AG10803 (cell line): Measurements from ENCODE around the gene C11orf52.
A peak's percentile ranks its signal among the peaks of the same experiment; 100 is the strongest.

Experiments
- DNase-seq: peaks from one replicate; pipeline ENCODE4 v3.0.0; 2010; ENCODE audit warnings: low read depth
- H3K4me3 ChIP-seq: 2 replicates; pipeline ENCODE4 v1.5.1; 2011; ENCODE audit warnings: mild to moderate bottlenecking, low read length, control low read depth
- TF ChIP-seq, protein P1 (sequence below): conservative IDR thresholded peaks from 2 replicates; pipeline ENCODE4 v1.5.1; 2011; ENCODE audit warnings: mild to moderate bottlenecking, low read length, control low read depth, inconsistent platforms

Gene C11orf52

DNA sequence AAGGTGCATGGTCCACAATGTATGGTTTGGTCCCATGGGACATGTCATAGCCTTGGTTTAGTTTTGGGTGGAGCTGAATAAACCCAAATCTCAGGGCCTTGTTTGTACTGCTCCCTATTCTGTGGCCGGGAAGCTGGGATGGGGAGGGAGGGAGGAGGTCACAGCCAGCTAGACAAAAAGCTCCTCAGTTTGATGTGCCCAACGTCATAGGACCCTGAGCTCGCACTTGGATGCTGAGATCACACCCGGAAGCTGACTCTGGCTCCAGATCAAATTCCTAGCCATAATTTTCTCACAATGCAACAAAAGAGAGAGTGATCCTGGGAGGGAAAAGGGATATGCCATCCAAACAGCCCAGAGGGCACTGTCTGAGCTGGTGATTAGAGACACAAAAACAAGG, 4.7 kb upstream of the C11orf52 start:
- TF ChIP-seq, protein P1, sequence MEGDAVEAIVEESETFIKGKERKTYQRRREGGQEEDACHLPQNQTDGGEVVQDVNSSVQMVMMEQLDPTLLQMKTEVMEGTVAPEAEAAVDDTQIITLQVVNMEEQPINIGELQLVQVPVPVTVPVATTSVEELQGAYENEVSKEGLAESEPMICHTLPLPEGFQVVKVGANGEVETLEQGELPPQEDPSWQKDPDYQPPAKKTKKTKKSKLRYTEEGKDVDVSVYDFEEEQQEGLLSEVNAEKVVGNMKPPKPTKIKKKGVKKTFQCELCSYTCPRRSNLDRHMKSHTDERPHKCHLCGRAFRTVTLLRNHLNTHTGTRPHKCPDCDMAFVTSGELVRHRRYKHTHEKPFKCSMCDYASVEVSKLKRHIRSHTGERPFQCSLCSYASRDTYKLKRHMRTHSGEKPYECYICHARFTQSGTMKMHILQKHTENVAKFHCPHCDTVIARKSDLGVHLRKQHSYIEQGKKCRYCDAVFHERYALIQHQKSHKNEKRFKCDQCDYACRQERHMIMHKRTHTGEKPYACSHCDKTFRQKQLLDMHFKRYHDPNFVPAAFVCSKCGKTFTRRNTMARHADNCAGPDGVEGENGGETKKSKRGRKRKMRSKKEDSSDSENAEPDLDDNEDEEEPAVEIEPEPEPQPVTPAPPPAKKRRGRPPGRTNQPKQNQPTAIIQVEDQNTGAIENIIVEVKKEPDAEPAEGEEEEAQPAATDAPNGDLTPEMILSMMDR, result no peak
- peak overlapping the region; percentile 77 for H3K4me3 ChIP-seq
- DNase-seq, result peak; percentile 87

DNA sequence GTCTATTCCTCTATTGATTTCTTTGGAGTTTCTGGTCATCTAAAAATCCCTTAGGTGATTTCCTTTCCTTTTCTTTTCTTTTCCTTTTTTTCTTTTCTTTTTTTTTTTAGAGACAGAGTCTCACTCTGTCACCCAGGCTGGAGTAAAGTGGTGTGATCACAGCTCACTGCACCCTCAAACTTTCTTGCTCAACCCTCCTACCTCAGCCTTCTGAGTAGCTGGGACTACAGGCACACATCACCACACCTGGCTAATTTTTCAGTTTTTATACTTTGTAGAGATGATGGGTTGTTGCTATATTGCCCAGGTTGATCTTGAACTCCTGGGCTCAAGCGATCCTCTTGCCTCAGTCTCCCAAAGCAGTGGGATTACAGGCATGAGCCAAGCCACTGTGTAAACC, 1.9 kb upstream of the C11orf52 start:
- no peak overlapping the region for H3K4me3 ChIP-seq
- DNase-seq, result no peak
- TF ChIP-seq, protein P1, result no peak

DNA sequence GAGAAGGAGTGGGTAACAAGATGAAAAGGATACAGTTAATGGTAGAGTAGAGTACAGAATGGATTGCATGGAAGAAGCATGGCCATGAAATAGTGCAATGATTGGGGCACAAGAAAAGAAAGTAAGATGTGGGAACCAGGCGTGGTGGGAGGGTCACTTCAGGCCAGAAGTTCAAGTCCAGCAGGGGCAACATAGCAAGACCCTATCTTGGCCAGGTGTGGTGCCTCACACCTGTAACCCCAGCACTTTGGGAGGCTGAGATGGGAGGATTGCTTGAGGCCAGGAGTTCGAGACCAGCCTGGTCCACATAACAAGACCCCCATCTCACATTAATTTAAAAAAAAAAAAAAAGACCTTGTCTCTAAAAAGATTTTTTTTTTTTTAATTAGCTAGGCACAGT, 1.4 kb upstream of the C11orf52 start:
- TF ChIP-seq, protein P1, result no peak
- no peak overlapping the region for H3K4me3 ChIP-seq
- no peak for DNase-seq

DNA sequence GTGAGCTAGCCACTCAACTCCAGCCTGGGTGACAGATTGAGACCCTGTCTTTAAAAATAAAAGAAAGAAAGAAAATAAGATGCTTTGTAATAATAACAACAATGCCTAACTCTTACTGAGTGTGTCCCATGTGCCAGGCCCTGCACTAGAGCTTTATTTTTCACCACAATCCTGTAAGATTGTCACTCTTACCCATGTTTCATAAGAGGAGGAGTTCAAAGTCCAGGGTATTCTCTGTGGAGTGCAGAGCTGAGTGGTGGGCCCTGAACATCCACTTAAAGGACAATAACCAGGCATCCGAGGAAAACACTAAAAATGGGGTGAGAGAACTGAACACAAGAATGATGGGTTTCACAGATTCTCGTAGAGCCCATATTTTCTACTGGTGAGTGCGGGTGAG, 925 bp upstream of the C11orf52 start:
- no peak for DNase-seq
- H3K4me3 ChIP-seq, result no peak overlapping the region
- TF ChIP-seq, protein P1, result no peak

DNA sequence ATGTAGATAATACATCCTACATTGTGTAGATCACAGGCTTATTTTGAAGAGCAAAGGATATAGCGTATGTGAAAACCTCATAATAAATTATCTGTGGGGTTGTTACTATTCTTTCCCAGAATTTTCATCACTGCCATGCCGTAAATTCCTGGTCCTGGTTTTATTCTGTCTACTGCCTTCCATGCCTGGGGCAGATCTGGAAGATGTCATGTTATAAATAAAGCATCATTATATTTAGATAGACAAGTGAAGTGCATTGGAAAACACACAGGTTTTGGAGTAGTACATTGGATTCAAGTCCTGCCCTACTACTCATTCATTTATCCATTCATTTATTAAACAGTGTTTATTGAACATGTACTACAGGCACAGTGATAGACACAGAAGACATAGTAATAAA, 2.2 kb downstream of the C11orf52 start:
- no peak overlapping the region for H3K4me3 ChIP-seq
- TF ChIP-seq, protein P1, result no peak
- DNase-seq, result no peak

DNA sequence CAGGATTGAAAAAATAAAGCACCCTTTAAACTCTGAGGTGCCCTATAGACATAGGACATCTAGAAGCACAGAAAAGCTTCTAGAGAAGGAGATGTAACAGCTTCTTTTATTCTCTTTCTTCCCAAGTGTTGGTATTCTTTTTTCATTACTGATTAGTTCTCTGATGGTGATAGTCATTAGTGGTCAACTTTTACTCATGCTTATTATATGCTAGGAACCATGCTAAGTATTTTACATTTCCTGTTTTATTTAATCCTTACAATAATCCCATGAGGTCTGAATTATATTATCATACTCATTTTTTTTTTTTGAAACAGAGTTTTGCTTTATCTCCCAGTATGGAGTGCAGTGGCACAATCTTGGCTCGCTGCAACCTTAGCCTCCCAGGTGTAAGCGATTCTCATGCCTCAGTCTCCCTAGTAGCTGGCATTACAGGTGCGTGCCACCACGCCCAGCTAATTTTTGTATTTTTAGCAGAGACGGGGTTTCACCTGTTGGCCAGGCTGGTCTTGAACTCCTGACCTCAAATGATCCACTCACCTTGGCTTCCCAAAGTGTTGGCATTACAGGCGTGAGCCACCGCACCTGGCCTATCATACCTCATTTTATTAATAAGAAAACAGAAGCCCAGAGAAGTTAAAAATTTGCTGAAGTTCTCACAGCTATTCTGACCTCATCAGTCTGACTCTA, 3.0 kb downstream of the C11orf52 start:
- DNase-seq, result no peak
- TF ChIP-seq, protein P1, result no peak
- no peak overlapping the region for H3K4me3 ChIP-seq

DNA sequence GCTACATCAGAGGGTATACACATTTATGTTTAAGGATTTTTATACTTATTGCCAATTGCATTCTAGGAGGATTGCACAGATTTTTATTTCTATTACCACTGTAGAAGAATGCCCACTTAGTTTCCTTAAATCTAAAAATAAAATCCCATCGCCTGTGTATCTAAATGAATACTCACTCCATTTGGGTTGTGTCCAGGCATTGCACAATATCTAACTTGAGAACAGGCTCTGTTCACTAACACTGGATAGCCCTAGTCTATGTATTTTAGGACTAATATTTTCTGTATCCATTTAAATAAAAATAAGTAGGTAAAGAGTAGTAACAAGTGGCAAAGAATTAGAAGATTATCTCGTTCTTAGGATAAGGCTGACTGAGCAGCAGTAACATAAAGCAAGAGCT, 4.1 kb downstream of the C11orf52 start:
- peak; percentile 87 for DNase-seq
- peak overlapping the region; percentile 1; the same call in 1 of the 2 replicates for H3K4me3 ChIP-seq
- TF ChIP-seq, protein P1, result no peak
